B cell (primary cell): ENCODE measurements around the gene SCN8A. TPM values are rescaled to one million over a fixed set of nuclear protein-coding genes. Genes with fewer than 3 reads are reported as not detected.

ENCODE experiments used
- ATAC-seq: fragments of 200-7000 bp; cut with Tn5 transposase; one replicate; pipeline ENCODE4 v1.10.0; 2021; ENCODE audit warnings: low read depth, mild to moderate bottlenecking, moderate number of reproducible peaks, moderate library complexity
- CTCF ChIA-PET: fragments of 350-600 bp; sonication (Branson Sonifier 250); formaldehyde crosslinking; loops from one replicate; lab custom pipeline; 2021; ENCODE audit warnings: antibody characterized with exemption, inconsistent platforms; lab: Charles Lee
- POLR2A ChIA-PET: fragments of 350-600 bp; sonication (Branson Sonifier 250); formaldehyde crosslinking; loops from one replicate; lab custom pipeline; 2021; ENCODE audit warnings: antibody characterized with exemption; lab: Charles Lee
- DNase-seq: peaks from one replicate; pipeline ENCODE4 v3.0.0; 2013
- H2AFZ ChIP-seq: 2 replicates; pipeline ENCODE4 v1.6.1; 2012; ENCODE audit warnings: mild to moderate bottlenecking, low read depth, low read length; ENCODE audit not compliant: insufficient read depth, poor library complexity, severe bottlenecking
- H3K27ac ChIP-seq, 2 donors: 1 replicate in 1 of 2; 2 replicates in 1 of 2; pipeline ENCODE4 v1.5.1; 2012 to 2013; ENCODE audit warnings: low read length in 2 of 2, mild to moderate bottlenecking in 2 of 2, moderate library complexity in 1 of 2
- H3K27me3 ChIP-seq, 4 experiments: fragments of 200-600 bp in 1 of 4; sonication (generic) in 1 of 4; replicated peaks in 1 of 4; 1 replicate in 2 of 4; 2 replicates in 2 of 4; pipeline versions ENCODE4 v1.6.1 to v1.7.0; 2013 to 2016; ENCODE audit warnings: low read length in 3 of 4, mild to moderate bottlenecking in 2 of 4, mixed read lengths in 1 of 4, moderate library complexity in 1 of 4; ENCODE audit not compliant: insufficient read depth in 4 of 4, control insufficient read depth in 3 of 4; ENCODE audit errors: control extremely low read depth in 1 of 4
- H3K36me3 ChIP-seq, 2 experiments: replicated peaks in 1 of 2; 1 replicate in 1 of 2; 2 replicates in 1 of 2; pipeline versions ENCODE4 v1.6.1 to v1.7.1; 2013; ENCODE audit warnings: low read length in 1 of 2; ENCODE audit not compliant: insufficient read depth in 2 of 2, control insufficient read depth in 1 of 2; ENCODE audit errors: control extremely low read depth in 1 of 2, extremely low read depth in 1 of 2
- H3K4me1 ChIP-seq, 2 donors: fragments of 200-600 bp in 1 of 2; sonication (generic) in 1 of 2; 1 replicate in 1 of 2; 2 replicates in 1 of 2; pipeline versions ENCODE4 v1.5.1 to v1.6.1; 2013 to 2017; ENCODE audit warnings: low read length in 2 of 2; ENCODE audit not compliant: control insufficient read depth in 2 of 2, insufficient read depth in 2 of 2
- H3K4me2 ChIP-seq: replicated peaks from 2 replicates; pipeline ENCODE3; 2012; ENCODE audit warnings: mild to moderate bottlenecking, low read depth, low read length; ENCODE audit not compliant: poor library complexity, severe bottlenecking
- H3K4me3 ChIP-seq, 5 experiments: fragments of 200-600 bp in 1 of 5; sonication (generic) in 1 of 5; 1 replicate in 3 of 5; 2 replicates in 2 of 5; pipeline versions ENCODE4 v1.5.1 to v1.7.0; 2011 to 2016; ENCODE audit warnings: low read length in 4 of 5, mild to moderate bottlenecking in 4 of 5, low read depth in 2 of 5, control low read depth in 1 of 5, moderate library complexity in 1 of 5; ENCODE audit not compliant: insufficient read depth in 1 of 5; ENCODE audit errors: control extremely low read depth in 1 of 5, extremely low read depth in 1 of 5
- H3K79me2 ChIP-seq: fragments of 200-600 bp; sonication (generic); one replicate; pipeline ENCODE4 v1.6.0; 2016; ENCODE audit warnings: low read length; ENCODE audit not compliant: control insufficient read depth, insufficient read depth
- H3K9ac ChIP-seq: fragments of 200-600 bp; sonication (generic); 2 replicates; pipeline ENCODE4 v1.6.1; 2017; ENCODE audit warnings: mild to moderate bottlenecking, low read length, moderate library complexity
- H3K9me3 ChIP-seq, 3 donors: one replicate each; pipeline versions ENCODE4 v1.6.1 to v1.7.1; 2013; ENCODE audit warnings: low read length in 2 of 3; ENCODE audit not compliant: control insufficient read depth in 2 of 3, insufficient read depth in 1 of 3; ENCODE audit errors: control extremely low read depth in 1 of 3
- H4K20me1 ChIP-seq: 2 replicates; pipeline ENCODE4 v1.6.0; 2012; ENCODE audit warnings: mild to moderate bottlenecking, low read length; ENCODE audit not compliant: insufficient read depth, control insufficient read depth, poor library complexity, severe bottlenecking
- H3K27ac Mint-ChIP-seq: one replicate; pipeline ENCODE4 v1.8.0; 2021; ENCODE audit warnings: mixed read lengths
- H3K27me3 Mint-ChIP-seq: one replicate; pipeline ENCODE4 v1.8.0; 2021; ENCODE audit warnings: mixed read lengths
- H3K4me1 Mint-ChIP-seq: one replicate; pipeline ENCODE4 v1.8.0; 2021; ENCODE audit warnings: mixed read lengths
- H3K4me3 Mint-ChIP-seq: one replicate; pipeline ENCODE4 v1.8.0; 2021; ENCODE audit warnings: mixed read lengths
- H3K9me3 Mint-ChIP-seq: one replicate; pipeline ENCODE4 v1.8.0; 2022; ENCODE audit warnings: mixed read lengths; ENCODE audit not compliant: insufficient read depth
- CTCF ChIP-seq: fragments of 200-600 bp; IDR thresholded peaks from one replicate; pipeline ENCODE4 v1.8.0; 2022; ENCODE audit warnings: antibody characterized with exemption, mild to moderate bottlenecking
- EZH2 ChIP-seq: IDR thresholded peaks from 2 replicates; pipeline ENCODE4 v1.6.1; 2012; ENCODE audit warnings: borderline replicate concordance, low read depth, mild to moderate bottlenecking, moderate library complexity, low read length; ENCODE audit not compliant: insufficient read depth, poor library complexity, severe bottlenecking
- WGBS: methylation state at CpG from one replicate; pipeline ENCODE4 v1.1.5; 2013; ENCODE audit warnings: missing lambda C conversion rate; ENCODE audit not compliant: insufficient coverage; 5-methylcytosine and 5-hydroxymethylcytosine counted together
- intact Hi-C: fragments of 100-400 bp; cut with micrococcal nuclease; formaldehyde crosslinking; loops from one replicate; pipeline ENCODE4 v1.10.0; 2022
- polyA plus RNA-seq: library from polyadenylated mRNA; depleted of rRNA; stranded (reverse); fragments of >200 nt; gene quantifications from 2 replicates; pipeline ENCODE4 v1.2.3, GENCODE V29; 2012
- total RNA-seq, 2 donors: library from RNA; stranded (reverse); fragments of 120-200 nt in 1 of 2; gene quantifications; 1 replicate in 1 of 2; 2 replicates in 1 of 2; pipeline versions ENCODE4 v1.2.3 to v1.2.4, GENCODE V29; 2013 to 2022

Gene SCN8A
- total and polyA plus RNA-seq, 2 donors (not counting 1 experiment from before 2014, with no cell fraction given) = 0.78 to 1.0 TPM

GRCh38 chr12:51639361-51639760 lies 48.3 kb downstream of the SCN8A start:
- ATAC-seq (no peak), DNase-seq (no peak)
- no peak overlapping the region for H2AFZ ChIP-seq
- no peaks in the 10 kb centered on the region for H4K20me1 ChIP-seq
- no peaks in the 10 kb centered on the region for H3K4me1 Mint-ChIP-seq
- H3K4me2 ChIP-seq = no peak overlapping the region
- peaks cover 0 to 7% (median 1%) of the 10 kb centered on the region in 3 donors for H3K9me3 ChIP-seq
- no peak overlapping the region for H3K27ac Mint-ChIP-seq
- H3K79me2 ChIP-seq = no peaks in the 10 kb centered on the region
- intact Hi-C loops = no loop called here
- H3K4me3 ChIP-seq = no peak overlapping the region
- no peaks in the 10 kb centered on the region for H3K4me1 ChIP-seq
- TF ChIP-seq CTCF (no peak), EZH2 (no peak)
- no peaks in the 10 kb centered on the region for H3K36me3 ChIP-seq
- no peak overlapping the region for H3K27ac ChIP-seq
- H3K9ac ChIP-seq = no peak overlapping the region
- POLR2A ChIA-PET = no interaction called here
- no peak overlapping the region for H3K4me3 Mint-ChIP-seq
- H3K27me3 ChIP-seq = peaks cover 0 to 7% (median 1%) of the 10 kb centered on the region in 4 experiments
- CTCF ChIA-PET = no interaction called here
- H3K9me3 Mint-ChIP-seq = peaks cover 4% of the 10 kb centered on the region
- H3K27me3 Mint-ChIP-seq = peaks cover 26% of the 10 kb centered on the region
- WGBS = no CpG with 5 or more reads among the region's 5 CpGs

GRCh38 chr12:51642286-51642685 lies 51.3 kb downstream of the SCN8A start:
- no peak overlapping the region for H3K4me3 Mint-ChIP-seq
- intact Hi-C loops = no loop called here
- H3K27ac Mint-ChIP-seq = no peak overlapping the region
- no peak overlapping the region for H3K27ac ChIP-seq
- H3K9me3 ChIP-seq = peaks cover 0 to 4% (median 1%) of the 10 kb centered on the region in 3 donors
- H2AFZ ChIP-seq = no peak overlapping the region
- CTCF ChIA-PET = no interaction called here
- ATAC-seq = no peak
- no peak overlapping the region for H3K9ac ChIP-seq
- POLR2A ChIA-PET = no interaction called here
- no peak for DNase-seq
- TF ChIP-seq CTCF (no peak), EZH2 (no peak)
- peaks cover 28% of the 10 kb centered on the region for H3K27me3 Mint-ChIP-seq
- H3K36me3 ChIP-seq = no peaks in the 10 kb centered on the region
- H3K4me1 Mint-ChIP-seq = no peaks in the 10 kb centered on the region
- no peak overlapping the region for H3K4me3 ChIP-seq
- no peaks in the 10 kb centered on the region for H3K4me1 ChIP-seq
- H3K27me3 ChIP-seq = peaks cover 0 to 7% (median 1%) of the 10 kb centered on the region in 4 experiments
- H3K4me2 ChIP-seq = no peak overlapping the region
- H3K79me2 ChIP-seq = no peaks in the 10 kb centered on the region
- peaks cover 3% of the 10 kb centered on the region for H3K9me3 Mint-ChIP-seq
- no peaks in the 10 kb centered on the region for H4K20me1 ChIP-seq
